ENCODE measurements around the gene ELP4.
"Not testable (repeated sequence)": the region's sequence is repeated elsewhere in the genome, so short reads cannot be mapped to it uniquely, and the experiment has no call there.

Gene ELP4

DNA sequence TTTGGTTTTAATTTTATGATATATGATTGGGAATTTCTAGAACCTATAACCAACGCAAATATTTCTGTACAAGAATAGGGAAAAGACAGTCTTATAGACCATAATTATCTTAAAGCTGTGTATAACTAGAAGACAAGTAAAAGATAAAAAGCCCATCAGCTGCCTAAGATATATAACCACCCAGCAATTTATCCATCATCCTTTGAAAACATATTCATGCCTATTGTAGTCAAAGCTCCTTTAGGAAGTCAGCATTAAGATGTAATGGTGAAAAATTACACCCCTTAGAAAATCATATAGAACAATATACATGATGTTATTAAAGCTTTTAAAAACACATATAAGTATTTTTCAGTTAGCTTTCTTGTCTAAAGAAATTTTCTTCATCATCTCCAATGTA, 46.4 kb downstream of the ELP4 start:
- DNase-seq (ENCODE audit: low read depth in 2 of 2) = no peak

- DNase-seq (ENCODE audit: low read depth in 2 of 2) = no peak
Observed at GRCh38 chr11:31558001-31558400, 48.4 kb downstream of the ELP4 start.

GRCh38 chr11:31560842-31561476, 51.4 kb downstream of the ELP4 start:
- no peak for DNase-seq (ENCODE audit: low read depth in 2 of 2)

DNA sequence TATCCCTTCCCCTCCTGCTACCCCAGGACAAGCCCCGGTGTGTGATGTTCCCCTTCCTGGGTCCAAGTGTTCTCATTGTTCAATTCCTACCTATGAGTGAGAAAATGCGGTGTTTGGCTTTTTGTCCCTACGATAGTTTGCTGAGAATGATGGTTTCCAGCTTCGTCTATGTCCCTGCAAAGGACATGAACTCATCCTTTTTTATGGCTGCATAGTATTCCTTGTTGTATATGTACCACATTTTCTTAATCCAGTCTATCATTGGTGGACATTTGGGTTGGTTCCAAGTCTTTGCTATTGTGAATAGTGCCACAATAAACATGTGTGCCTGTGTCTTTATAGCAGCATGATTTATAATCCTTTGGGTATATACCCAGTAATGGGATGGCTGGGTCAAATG, 55.0 kb downstream of the ELP4 start:
- not testable (repeated sequence) for DNase-seq (ENCODE audit: low read depth in 2 of 2)

GRCh38 chr11:31574133-31574532, 64.6 kb downstream of the ELP4 start:
- DNase-seq (ENCODE audit: low read depth in 2 of 2) = not testable (repeated sequence)

- not testable (repeated sequence) for DNase-seq (ENCODE audit: low read depth in 2 of 2)
Observed at GRCh38 chr11:31575764-31576163, 66.2 kb downstream of the ELP4 start.

DNA sequence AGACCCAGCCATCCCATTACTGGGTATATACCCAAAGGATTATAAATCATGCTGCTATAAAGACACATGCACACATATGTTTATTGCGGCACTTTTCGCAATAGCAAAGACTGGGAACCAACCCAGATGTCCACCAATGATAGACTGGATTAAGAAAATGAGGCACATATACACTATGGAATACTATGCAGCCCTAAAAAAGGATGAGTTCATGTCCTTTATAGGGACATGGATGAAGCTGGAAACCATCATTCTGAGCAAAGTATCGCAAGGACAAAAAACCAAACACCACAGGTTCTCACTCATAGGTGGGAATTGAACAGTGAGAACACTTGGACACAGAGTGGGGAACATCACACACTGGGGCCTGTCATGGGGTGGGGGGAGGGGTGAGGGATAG, 69.8 kb downstream of the ELP4 start:
- not testable (repeated sequence) for DNase-seq (ENCODE audit: low read depth in 2 of 2)

GRCh38 chr11:31582697-31583096, 73.1 kb downstream of the ELP4 start:
- DNase-seq (ENCODE audit: low read depth in 2 of 2) = no peak

GRCh38 chr11:31598454-31598853, 88.9 kb downstream of the ELP4 start:
- DNase-seq (ENCODE audit: low read depth in 2 of 2) = no peak

DNA sequence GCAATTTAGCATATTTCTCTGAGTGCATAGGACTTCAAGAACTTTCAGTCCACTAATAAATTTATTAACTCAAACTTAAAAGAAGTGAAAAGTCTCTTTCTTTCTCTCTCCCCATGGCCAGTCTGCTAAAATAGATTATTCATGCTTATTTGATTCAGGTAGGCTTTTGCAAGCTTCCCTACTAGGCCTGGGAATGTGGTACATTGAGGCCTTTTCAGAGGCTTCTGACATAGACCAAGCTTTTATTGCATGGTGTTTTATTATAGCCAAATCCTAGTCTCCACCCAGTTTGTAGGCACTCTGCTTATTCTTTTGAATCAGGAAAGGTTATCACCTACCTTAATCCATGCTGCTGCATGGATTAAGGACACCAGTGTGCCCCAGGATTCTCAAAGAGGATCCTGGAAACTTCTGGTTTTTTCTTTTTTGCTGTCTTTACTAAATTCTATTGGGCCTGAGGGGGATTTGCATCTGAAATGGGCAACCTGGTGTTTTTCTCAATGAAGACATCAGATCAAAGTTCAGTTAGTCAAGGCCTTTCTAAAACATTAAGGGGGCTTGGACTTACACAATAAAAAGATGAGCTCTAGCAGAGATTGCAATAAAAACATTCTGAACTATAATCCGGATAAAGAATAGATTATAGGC, 92.2 kb downstream of the ELP4 start:
- DNase-seq (ENCODE audit: low read depth in 2 of 2) = no peak

DNA sequence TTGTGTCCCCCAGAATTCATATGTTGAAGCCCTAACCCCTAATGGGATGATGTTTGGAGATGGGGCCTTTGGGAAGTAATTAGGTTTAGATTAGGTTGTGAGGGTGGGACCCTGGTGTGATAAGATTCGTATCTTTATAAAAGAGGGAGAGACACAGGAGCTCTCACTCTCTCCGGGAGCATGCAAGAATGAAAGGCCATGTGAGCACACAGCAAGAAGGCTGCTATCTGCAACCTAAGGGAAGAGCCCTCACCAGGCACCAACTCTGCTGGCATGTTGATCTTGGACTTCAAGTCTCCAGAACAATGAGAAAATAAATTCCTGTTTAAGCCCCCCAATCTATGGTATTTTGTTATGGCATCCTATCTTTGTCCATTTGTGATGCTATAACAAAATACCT, 97.3 kb downstream of the ELP4 start:
- DNase-seq (ENCODE audit: low read depth in 2 of 2) = no peak

GRCh38 chr11:31607914-31608313, 98.3 kb downstream of the ELP4 start:
- DNase-seq (ENCODE audit: low read depth in 2 of 2) = no peak

GRCh38 chr11:31608995-31609394, 99.4 kb downstream of the ELP4 start:
- DNase-seq (ENCODE audit: low read depth in 2 of 2) = no peak

DNA sequence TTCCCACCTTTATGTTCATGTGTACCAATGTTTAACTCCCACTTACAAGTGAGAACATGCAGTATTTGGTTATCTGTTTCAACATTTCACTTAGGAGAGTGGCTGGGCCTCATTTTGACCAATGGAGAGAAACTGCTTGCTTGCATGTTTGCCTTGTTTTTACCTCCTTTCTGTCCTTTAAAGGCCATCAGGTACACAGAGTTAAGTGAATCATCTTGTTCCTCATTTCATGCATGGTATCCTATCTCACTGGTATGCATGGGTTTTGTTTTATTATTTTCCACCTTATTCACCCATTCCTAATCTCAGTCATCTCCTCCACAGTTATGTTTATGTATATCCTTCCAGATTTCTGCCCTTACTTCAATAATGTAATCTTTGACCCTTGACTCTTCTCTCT, 101.0 kb downstream of the ELP4 start:
- DNase-seq (ENCODE audit: low read depth in 2 of 2) = no peak

DNA sequence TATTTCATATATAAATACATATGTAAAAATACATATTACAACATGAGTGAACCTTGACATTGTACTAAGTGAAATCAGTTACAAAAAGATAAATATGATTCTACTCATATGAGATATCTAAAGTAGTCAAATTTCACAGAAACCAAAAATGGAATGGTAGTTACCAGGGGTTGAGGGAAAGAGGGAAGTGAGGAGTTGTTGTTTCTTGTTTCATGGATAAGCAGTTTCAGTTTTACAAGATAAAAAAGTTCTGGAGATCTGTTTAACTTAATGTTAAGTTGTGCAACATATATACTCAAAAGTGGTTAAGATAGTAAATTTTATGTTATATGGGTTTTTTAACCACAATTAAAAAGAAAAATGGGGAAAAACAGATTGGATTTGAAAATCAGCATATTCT, 107.7 kb downstream of the ELP4 start:
- DNase-seq (ENCODE audit: low read depth in 2 of 2) = no peak

- no peak for DNase-seq (ENCODE audit: low read depth in 2 of 2)
Observed at GRCh38 chr11:31619980-31620379, 110.4 kb downstream of the ELP4 start.

- DNase-seq (ENCODE audit: low read depth in 2 of 2) = no peak
Observed at GRCh38 chr11:31620434-31620833, 110.9 kb downstream of the ELP4 start.

- DNase-seq (ENCODE audit: low read depth in 2 of 2) = no peak
Observed at GRCh38 chr11:31625868-31626267, 116.3 kb downstream of the ELP4 start.

GRCh38 chr11:31628111-31628510, 118.5 kb downstream of the ELP4 start:
- DNase-seq (ENCODE audit: low read depth in 2 of 2) = no peak

DNA sequence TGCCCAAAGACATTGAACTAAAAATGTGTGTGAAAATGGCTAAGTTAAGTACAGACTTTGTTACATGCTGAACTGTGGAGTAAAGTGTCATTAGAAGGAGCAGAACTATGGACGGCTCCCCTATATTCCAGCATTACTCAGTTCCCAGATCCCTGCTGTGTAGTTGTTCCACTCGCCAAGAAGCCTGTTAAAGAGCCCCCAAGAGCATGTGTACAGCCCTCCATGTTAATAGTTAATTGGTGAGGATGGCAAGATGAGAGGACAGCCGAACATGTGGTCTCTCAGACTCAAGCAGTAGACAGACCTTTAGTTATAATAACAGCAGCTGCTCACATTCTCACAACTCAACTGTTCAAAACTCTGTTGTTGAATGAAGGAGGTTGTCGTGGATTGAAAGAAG, 127.4 kb downstream of the ELP4 start:
- DNase-seq (ENCODE audit: low read depth in 2 of 2) = no peak

DNA sequence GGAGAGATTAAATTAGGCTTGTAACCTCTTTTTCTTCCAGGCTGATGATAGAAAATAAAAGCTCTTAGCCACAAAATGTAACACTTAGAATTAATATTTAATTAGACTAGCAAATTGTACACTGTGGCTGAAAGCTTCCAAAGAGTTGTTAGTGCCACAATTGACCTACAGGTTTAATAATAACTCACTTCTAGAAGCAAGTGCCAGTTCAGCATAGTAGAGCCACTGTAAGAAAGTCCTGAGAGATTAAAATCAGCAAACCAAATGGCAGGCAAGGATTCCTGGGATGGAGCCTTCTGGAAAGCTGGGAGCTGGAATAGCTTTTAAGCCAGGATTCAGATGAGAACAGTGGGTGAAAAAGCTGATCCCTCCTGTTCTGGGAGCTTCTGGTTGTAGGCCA, 131.0 kb downstream of the ELP4 start:
- no peak for DNase-seq (ENCODE audit: low read depth in 2 of 2)

- no peak for DNase-seq (ENCODE audit: low read depth in 2 of 2)
Observed at GRCh38 chr11:31641477-31642062, 132.0 kb downstream of the ELP4 start.

- DNase-seq (ENCODE audit: low read depth in 2 of 2) = no peak
Observed at GRCh38 chr11:31643857-31644256, 134.3 kb downstream of the ELP4 start.
